NCI-H1436 (cell line): ENCODE data around the gene BABAM2.
"Not testable (repeated sequence)": the region's sequence is repeated elsewhere in the genome, so short reads cannot be mapped to it uniquely, and the experiment has no call there.

ENCODE experiments used
- DNase-seq: peaks from one replicate; lab custom pipeline; 2025; lab: John Stamatoyannopoulos, UW

Gene BABAM2

GRCh38 chr2:27978761-27979160, 88.2 kb downstream of the BABAM2 start:
- not testable (repeated sequence) for DNase-seq

GRCh38 chr2:27980242-27980641, 89.7 kb downstream of the BABAM2 start:
- DNase-seq, result no peak

GRCh38 chr2:27984153-27984552, 93.6 kb downstream of the BABAM2 start:
- no peak for DNase-seq

- DNase-seq, result no peak
Observed at GRCh38 chr2:27988306-27988705, 97.8 kb downstream of the BABAM2 start.

- no peak for DNase-seq
Observed at GRCh38 chr2:27988718-27989117, 98.2 kb downstream of the BABAM2 start.

GRCh38 chr2:27989149-27989548, 98.6 kb downstream of the BABAM2 start:
- no peak for DNase-seq

GRCh38 chr2:27990030-27990590, 99.6 kb downstream of the BABAM2 start:
- DNase-seq, result no peak

- no peak for DNase-seq
Observed at GRCh38 chr2:27991146-27991545, 100.6 kb downstream of the BABAM2 start.

GRCh38 chr2:27992787-27993401, 102.4 kb downstream of the BABAM2 start:
- DNase-seq, result no peak

- DNase-seq, result no peak
Observed at GRCh38 chr2:27993402-27993787, 102.9 kb downstream of the BABAM2 start.

- DNase-seq, result no peak
Observed at GRCh38 chr2:27993950-27994728, 103.6 kb downstream of the BABAM2 start.

- DNase-seq, result no peak
Observed at GRCh38 chr2:27996156-27996922, 105.8 kb downstream of the BABAM2 start.

- no peak for DNase-seq
Observed at GRCh38 chr2:28000287-28000686, 109.8 kb downstream of the BABAM2 start.

GRCh38 chr2:28002181-28002580, 111.7 kb downstream of the BABAM2 start:
- DNase-seq, result no peak

- no peak for DNase-seq
Observed at GRCh38 chr2:28004086-28004485, 113.6 kb downstream of the BABAM2 start.

- no peak for DNase-seq
Observed at GRCh38 chr2:28009732-28010131, 119.2 kb downstream of the BABAM2 start.

- DNase-seq, result no peak
Observed at GRCh38 chr2:28011322-28011737, 120.8 kb downstream of the BABAM2 start.

GRCh38 chr2:28018474-28018873, 127.9 kb downstream of the BABAM2 start:
- DNase-seq, result not testable (repeated sequence)

GRCh38 chr2:28019521-28019920, 129.0 kb downstream of the BABAM2 start:
- DNase-seq, result not testable (repeated sequence)

GRCh38 chr2:28021898-28022297, 131.4 kb downstream of the BABAM2 start:
- DNase-seq, result no peak

- DNase-seq, result no peak
Observed at GRCh38 chr2:28025123-28025522, 134.6 kb downstream of the BABAM2 start.

GRCh38 chr2:28026230-28026629, 135.7 kb downstream of the BABAM2 start:
- DNase-seq, result not testable (repeated sequence)

- no peak for DNase-seq
Observed at GRCh38 chr2:28028025-28028424, 137.5 kb downstream of the BABAM2 start.
